HepG2 (cell line): ENCODE measurements around the gene STK25. TPM values are rescaled to one million over a fixed set of nuclear protein-coding genes. Genes with fewer than 3 reads are reported as not detected.

Experiments
- AGO1 ChIP-seq: fragments of 200-400 bp; formaldehyde crosslinking; IDR thresholded peaks from 2 replicates; pipeline ENCODE4 v1.6.1; 2017; ENCODE audit warnings: mild to moderate bottlenecking, low read depth, low read length, moderate library complexity; ENCODE audit not compliant: poor library complexity, severe bottlenecking
- GPN1 ChIP-seq: sonication (generic); formaldehyde crosslinking; IDR thresholded peaks from 2 replicates; pipeline ENCODE4 v1.5.1; 2020; ENCODE audit warnings: missing genetic modification reagents, borderline replicate concordance
- HMGXB3 ChIP-seq: sonication (generic); formaldehyde crosslinking; IDR thresholded peaks from 2 replicates; pipeline ENCODE4 v1.4.0; 2020; ENCODE audit warnings: missing genetic modification reagents, borderline replicate concordance
- HNRNPL ChIP-seq: fragments of 200-400 bp; formaldehyde crosslinking; IDR thresholded peaks from 2 replicates; pipeline ENCODE4 v1.6.1; 2017; ENCODE audit warnings: mild to moderate bottlenecking, low read depth, low read length
- ISL2 ChIP-seq: sonication (generic); formaldehyde crosslinking; IDR thresholded peaks from 2 replicates; pipeline ENCODE4 v1.5.0; 2020; ENCODE audit warnings: missing genetic modification reagents
- MEF2D ChIP-seq: sonication (generic); formaldehyde crosslinking; IDR thresholded peaks from 2 replicates; pipeline ENCODE4 v1.5.1; 2020; ENCODE audit warnings: mild to moderate bottlenecking, missing genetic modification reagents
- RAD21 ChIP-seq: fragments of 450-650 bp; formaldehyde crosslinking; IDR thresholded peaks from 2 replicates; pipeline ENCODE4 v1.5.0; 2020; ENCODE audit warnings: mild to moderate bottlenecking
- TFAP4 ChIP-seq: sonication (generic); IDR thresholded peaks from 2 replicates; pipeline ENCODE4 v1.6.1; 2016; ENCODE audit warnings: low read depth, borderline replicate concordance
- TOE1 ChIP-seq: sonication (generic); formaldehyde crosslinking; IDR thresholded peaks from 2 replicates; pipeline ENCODE4 v1.4.0; 2020; ENCODE audit warnings: mild to moderate bottlenecking, missing genetic modification reagents
- ZBTB7B ChIP-seq: sonication (generic); formaldehyde crosslinking; IDR thresholded peaks from 2 replicates; pipeline ENCODE4 v1.4.0; 2020; ENCODE audit warnings: missing genetic modification reagents
- ZFP36L1 ChIP-seq: sonication (generic); formaldehyde crosslinking; IDR thresholded peaks from 2 replicates; pipeline ENCODE4 v1.8.0; 2022; ENCODE audit warnings: mild to moderate bottlenecking, missing genetic modification reagents, moderate library complexity
- ZNF3 ChIP-seq: IDR thresholded peaks from 2 replicates; pipeline ENCODE4 v1.7.0; 2017; ENCODE audit warnings: inconsistent platforms
- polyA plus RNA-seq, 8 experiments: library from polyadenylated mRNA; depleted of rRNA in 3 of 8; stranded (reverse) in 7 of 8; unstranded in 1 of 8; fragments of >200 nt; fragmentation: Illumina TruSeq in 4 of 8; extraction: Trizol in 4 of 8; gene quantifications; 2 replicates each; pipeline versions ENCODE4 v1.2.1 to v1.2.3, GENCODE V29; 2011 to 2016; ENCODE audit warnings: low read depth in 4 of 8, missing spikeins in 1 of 8, mixed read lengths in 1 of 8; ENCODE audit not compliant: insufficient read depth in 1 of 8
- total RNA-seq, 5 experiments: library from RNA; depleted of rRNA; stranded (reverse); fragments of >200 nt; fragmentation: Illumina TruSeq; extraction: Trizol; gene quantifications; 2 replicates each; pipeline ENCODE4 v1.2.3, GENCODE V29; 2016; ENCODE audit warnings: low read depth in 1 of 5
- TF ChIP-seq, protein P1 (sequence below): sonication (generic); formaldehyde crosslinking; conservative IDR thresholded peaks from 2 replicates; pipeline ENCODE4 v1.8.0; 2022; ENCODE audit warnings: missing genetic modification reagents
- TF ChIP-seq, protein P2 (sequence below): IDR thresholded peaks from 2 replicates; pipeline ENCODE4 v1.4.0; 2020; ENCODE audit warnings: mild to moderate bottlenecking, missing genetic modification reagents
- TF ChIP-seq, protein P3 (sequence below): sonication (generic); formaldehyde crosslinking; IDR thresholded peaks from 2 replicates; pipeline ENCODE4 v1.4.0; 2020; ENCODE audit warnings: missing genetic modification reagents

Gene STK25
- total and polyA plus RNA-seq, 2 of the 13 experiments (the other 11 are each of a cell fraction or from before 2014, with no cell fraction given) = 177 to 481 TPM

DNA sequence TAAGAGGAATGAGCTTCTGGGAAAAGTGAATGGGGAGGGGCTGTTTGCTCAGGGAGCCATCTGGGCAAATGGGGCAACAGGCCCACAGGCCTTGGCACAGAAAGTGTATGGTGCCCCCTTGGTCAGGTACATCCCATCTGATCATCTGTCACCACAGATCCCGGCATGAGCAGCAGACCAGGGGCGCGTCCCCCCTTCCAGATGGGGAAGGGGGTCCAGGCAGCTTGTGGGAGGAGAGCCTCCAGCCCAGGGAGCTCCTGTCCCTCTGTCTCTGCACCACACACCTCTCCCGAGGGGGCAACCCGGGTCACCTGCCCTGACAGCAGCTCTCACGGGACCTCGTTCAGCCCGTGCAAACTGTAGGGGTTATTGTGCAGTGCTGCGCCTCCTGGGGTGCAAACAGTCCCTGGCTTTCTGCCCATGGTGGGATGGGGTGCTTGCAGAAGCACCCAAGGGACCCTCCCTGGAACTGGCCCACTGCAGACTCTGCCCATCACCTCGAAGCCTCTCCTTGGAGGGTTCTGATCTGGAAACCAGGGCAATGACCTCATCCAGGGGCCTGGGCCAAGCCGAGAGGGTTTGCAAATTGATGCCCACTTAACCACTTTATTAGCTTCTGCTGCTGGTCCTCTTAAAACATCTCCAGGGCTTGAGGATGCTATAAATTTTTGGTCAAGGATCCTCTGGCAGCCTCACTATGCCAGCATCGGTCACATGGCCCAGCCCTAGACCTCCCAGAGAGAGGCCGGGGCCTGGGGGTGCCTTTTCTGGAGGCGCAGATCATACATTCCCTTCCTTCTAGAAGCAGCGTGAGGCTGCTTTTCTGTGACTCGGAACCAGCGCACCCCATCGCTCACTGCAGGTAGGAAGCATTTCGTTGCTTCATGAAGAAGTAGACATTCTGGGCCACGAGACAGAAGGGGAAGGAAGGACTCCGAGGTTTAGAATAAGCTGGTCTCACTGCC is 42.5 kb upstream of the STK25 start (continued):
- TF ChIP-seq HMGXB3 = no peak
- no peak for TF ChIP-seq ZNF3 (CRISPR knock-in tag)
- TF ChIP-seq TFAP4 = peak; percentile 4; the same call in 1 of the 2 replicates
- TF ChIP-seq MEF2D = no peak
- TF ChIP-seq TOE1 (CRISPR knock-in tag) = no peak
- TF ChIP-seq, protein P1, sequence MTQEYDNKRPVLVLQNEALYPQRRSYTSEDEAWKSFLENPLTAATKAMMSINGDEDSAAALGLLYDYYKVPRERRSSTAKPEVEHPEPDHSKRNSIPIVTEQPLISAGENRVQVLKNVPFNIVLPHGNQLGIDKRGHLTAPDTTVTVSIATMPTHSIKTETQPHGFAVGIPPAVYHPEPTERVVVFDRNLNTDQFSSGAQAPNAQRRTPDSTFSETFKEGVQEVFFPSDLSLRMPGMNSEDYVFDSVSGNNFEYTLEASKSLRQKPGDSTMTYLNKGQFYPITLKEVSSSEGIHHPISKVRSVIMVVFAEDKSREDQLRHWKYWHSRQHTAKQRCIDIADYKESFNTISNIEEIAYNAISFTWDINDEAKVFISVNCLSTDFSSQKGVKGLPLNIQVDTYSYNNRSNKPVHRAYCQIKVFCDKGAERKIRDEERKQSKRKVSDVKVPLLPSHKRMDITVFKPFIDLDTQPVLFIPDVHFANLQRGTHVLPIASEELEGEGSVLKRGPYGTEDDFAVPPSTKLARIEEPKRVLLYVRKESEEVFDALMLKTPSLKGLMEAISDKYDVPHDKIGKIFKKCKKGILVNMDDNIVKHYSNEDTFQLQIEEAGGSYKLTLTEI (CRISPR knock-in tag) = no peak
- TF ChIP-seq GPN1 (CRISPR knock-in tag) = no peak
- no peak for TF ChIP-seq AGO1
- TF ChIP-seq RAD21 (CRISPR knock-in tag) = no peak
- no peak for TF ChIP-seq ZBTB7B (CRISPR knock-in tag)
- TF ChIP-seq HNRNPL = peak; percentile 84; the same call in 1 of the 2 replicates
- TF ChIP-seq, protein P2, sequence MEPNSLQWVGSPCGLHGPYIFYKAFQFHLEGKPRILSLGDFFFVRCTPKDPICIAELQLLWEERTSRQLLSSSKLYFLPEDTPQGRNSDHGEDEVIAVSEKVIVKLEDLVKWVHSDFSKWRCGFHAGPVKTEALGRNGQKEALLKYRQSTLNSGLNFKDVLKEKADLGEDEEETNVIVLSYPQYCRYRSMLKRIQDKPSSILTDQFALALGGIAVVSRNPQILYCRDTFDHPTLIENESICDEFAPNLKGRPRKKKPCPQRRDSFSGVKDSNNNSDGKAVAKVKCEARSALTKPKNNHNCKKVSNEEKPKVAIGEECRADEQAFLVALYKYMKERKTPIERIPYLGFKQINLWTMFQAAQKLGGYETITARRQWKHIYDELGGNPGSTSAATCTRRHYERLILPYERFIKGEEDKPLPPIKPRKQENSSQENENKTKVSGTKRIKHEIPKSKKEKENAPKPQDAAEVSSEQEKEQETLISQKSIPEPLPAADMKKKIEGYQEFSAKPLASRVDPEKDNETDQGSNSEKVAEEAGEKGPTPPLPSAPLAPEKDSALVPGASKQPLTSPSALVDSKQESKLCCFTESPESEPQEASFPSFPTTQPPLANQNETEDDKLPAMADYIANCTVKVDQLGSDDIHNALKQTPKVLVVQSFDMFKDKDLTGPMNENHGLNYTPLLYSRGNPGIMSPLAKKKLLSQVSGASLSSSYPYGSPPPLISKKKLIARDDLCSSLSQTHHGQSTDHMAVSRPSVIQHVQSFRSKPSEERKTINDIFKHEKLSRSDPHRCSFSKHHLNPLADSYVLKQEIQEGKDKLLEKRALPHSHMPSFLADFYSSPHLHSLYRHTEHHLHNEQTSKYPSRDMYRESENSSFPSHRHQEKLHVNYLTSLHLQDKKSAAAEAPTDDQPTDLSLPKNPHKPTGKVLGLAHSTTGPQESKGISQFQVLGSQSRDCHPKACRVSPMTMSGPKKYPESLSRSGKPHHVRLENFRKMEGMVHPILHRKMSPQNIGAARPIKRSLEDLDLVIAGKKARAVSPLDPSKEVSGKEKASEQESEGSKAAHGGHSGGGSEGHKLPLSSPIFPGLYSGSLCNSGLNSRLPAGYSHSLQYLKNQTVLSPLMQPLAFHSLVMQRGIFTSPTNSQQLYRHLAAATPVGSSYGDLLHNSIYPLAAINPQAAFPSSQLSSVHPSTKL (CRISPR knock-in tag) = 0 out of 2 replicates have a peak, but pooled peaks have one; percentile 4
- TF ChIP-seq ISL2 = no peak
- no peak for TF ChIP-seq ZFP36L1 (CRISPR knock-in tag)
- TF ChIP-seq, protein P3, sequence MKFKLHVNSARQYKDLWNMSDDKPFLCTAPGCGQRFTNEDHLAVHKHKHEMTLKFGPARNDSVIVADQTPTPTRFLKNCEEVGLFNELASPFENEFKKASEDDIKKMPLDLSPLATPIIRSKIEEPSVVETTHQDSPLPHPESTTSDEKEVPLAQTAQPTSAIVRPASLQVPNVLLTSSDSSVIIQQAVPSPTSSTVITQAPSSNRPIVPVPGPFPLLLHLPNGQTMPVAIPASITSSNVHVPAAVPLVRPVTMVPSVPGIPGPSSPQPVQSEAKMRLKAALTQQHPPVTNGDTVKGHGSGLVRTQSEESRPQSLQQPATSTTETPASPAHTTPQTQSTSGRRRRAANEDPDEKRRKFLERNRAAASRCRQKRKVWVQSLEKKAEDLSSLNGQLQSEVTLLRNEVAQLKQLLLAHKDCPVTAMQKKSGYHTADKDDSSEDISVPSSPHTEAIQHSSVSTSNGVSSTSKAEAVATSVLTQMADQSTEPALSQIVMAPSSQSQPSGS (CRISPR knock-in tag) = no peak
